Keratinocyte (primary cell): ENCODE measurements around the gene WDR77. TPM values are rescaled to one million over a fixed set of nuclear protein-coding genes. Genes with fewer than 3 reads are reported as not detected.

Source experiments
- DNase-seq: peaks from one replicate; pipeline ENCODE4 v3.0.0-alpha.2; 2011; ENCODE audit warnings: low read depth, missing footprints, low spot score
- FAIRE-seq: peaks from 2 replicates; lab custom pipeline; 2011; peaks lifted over from hg19 to GRCh38; lab: Jason Lieb, UNC
- H2AFZ ChIP-seq: 2 replicates; pipeline ENCODE4 v1.6.0; 2012; ENCODE audit warnings: low read length, control low read depth, inconsistent platforms; ENCODE audit not compliant: control insufficient read depth
- H3K27ac ChIP-seq: 2 replicates; pipeline ENCODE4 v1.5.1; 2011; ENCODE audit warnings: low read length; ENCODE audit not compliant: control insufficient read depth, insufficient read depth
- H3K27me3 ChIP-seq: 3 replicates; pipeline ENCODE4 v1.6.0; 2011; ENCODE audit warnings: low read length; ENCODE audit not compliant: control insufficient read depth, insufficient read depth; ENCODE audit errors: extremely low read depth
- H3K36me3 ChIP-seq, 2 experiments: 2 replicates in 1 of 2; 3 replicates in 1 of 2; pipeline ENCODE4 v1.5.1; 2011; ENCODE audit warnings: low read length in 2 of 2, mild to moderate bottlenecking in 1 of 2; ENCODE audit not compliant: control insufficient read depth in 2 of 2, insufficient read depth in 2 of 2; ENCODE audit errors: extremely low read depth in 1 of 2
- H3K4me1 ChIP-seq: 3 replicates; pipeline ENCODE4 v1.5.1; 2011; ENCODE audit warnings: low read length; ENCODE audit not compliant: control insufficient read depth, insufficient read depth; ENCODE audit errors: extremely low read depth
- H3K4me2 ChIP-seq: 3 replicates; pipeline ENCODE4 v1.6.0; 2011; ENCODE audit warnings: low read depth, low read length; ENCODE audit not compliant: control insufficient read depth, insufficient read depth; ENCODE audit errors: extremely low read depth
- H3K4me3 ChIP-seq, 3 experiments: fragments of 200-600 bp in 1 of 3; sonication (generic) in 1 of 3; 2 replicates in 2 of 3; 3 replicates in 1 of 3; pipeline ENCODE4 v1.5.1; 2011 to 2016; ENCODE audit warnings: low read length in 3 of 3, mild to moderate bottlenecking in 3 of 3, control low read depth in 2 of 3, inconsistent platforms in 1 of 3, low read depth in 1 of 3, mixed read lengths in 1 of 3, mixed run types in 1 of 3, moderate library complexity in 1 of 3; ENCODE audit not compliant: control insufficient read depth in 2 of 3, insufficient read depth in 2 of 3; ENCODE audit errors: extremely low read depth in 1 of 3
- H3K79me2 ChIP-seq: 2 replicates; pipeline ENCODE4 v1.6.0; 2012; ENCODE audit warnings: low read length; ENCODE audit not compliant: control insufficient read depth, insufficient read depth
- H3K9ac ChIP-seq: 3 replicates; pipeline ENCODE4 v1.6.0; 2011; ENCODE audit warnings: low read length; ENCODE audit not compliant: control insufficient read depth, insufficient read depth; ENCODE audit errors: extremely low read depth
- H3K9me1 ChIP-seq: 3 replicates; pipeline ENCODE4 v1.6.0; 2011; ENCODE audit warnings: low read length; ENCODE audit not compliant: control insufficient read depth, insufficient read depth; ENCODE audit errors: extremely low read depth
- H3K9me3 ChIP-seq: 2 replicates; pipeline ENCODE4 v1.5.1; 2012; ENCODE audit warnings: low read depth, low read length; ENCODE audit not compliant: control insufficient read depth
- H4K20me1 ChIP-seq: 3 replicates; pipeline ENCODE4 v1.6.0; 2011; ENCODE audit warnings: low read length; ENCODE audit not compliant: control insufficient read depth, insufficient read depth; ENCODE audit errors: extremely low read depth
- CTCF ChIP-seq, 3 experiments: IDR thresholded peaks in 1 of 3; conservative IDR thresholded peaks in 1 of 3; optimal IDR thresholded peaks in 1 of 3; 2 replicates in 2 of 3; 3 replicates in 1 of 3; pipeline versions ENCODE3 to v1.5.1; 2011; ENCODE audit warnings: low read length in 3 of 3, mild to moderate bottlenecking in 3 of 3, moderate library complexity in 2 of 3, control low read depth in 1 of 3, inconsistent platforms in 1 of 3; ENCODE audit not compliant: insufficient read depth in 2 of 3; ENCODE audit errors: extremely low read depth in 1 of 3
- EZH2 ChIP-seq: IDR thresholded peaks from one replicate; pipeline ENCODE4 v1.6.1; 2012; ENCODE audit warnings: inconsistent platforms, mild to moderate bottlenecking, low read length, moderate library complexity
- dilution Hi-C: fragments of 300-500 bp; cut with MboI; formaldehyde crosslinking; loops from one replicate; pipeline ENCODE4 v1.7.0; 2020; ENCODE audit warnings: low sequenced_read_pairs; ENCODE audit not compliant: extremely low pct_ligation_motif_present
- polyA plus RNA-seq, 5 experiments: library from polyadenylated mRNA; depleted of rRNA in 3 of 5; stranded (reverse) in 3 of 5; stranded (forward) in 1 of 5; unstranded in 1 of 5; fragments of >200 nt; gene quantifications; 1 replicate in 1 of 5; 2 replicates in 3 of 5; 3 replicates in 1 of 5; pipeline versions ENCODE4 v1.2.1 to v1.2.3, GENCODE V29; 2011 to 2012; ENCODE audit warnings: missing spikeins in 2 of 5, low read depth in 1 of 5, low replicate concordance in 1 of 5

WDR77 gene
- polyA plus RNA-seq, 1 donor (not counting 4 experiments of a cell fraction or from before 2014, with no cell fraction given) = 110 TPM

GRCh38 chr1:111496398-111496797, 47.3 kb upstream of the WDR77 start:
- H3K9ac ChIP-seq = no peak overlapping the region
- no peaks in the 10 kb centered on the region for H3K27me3 ChIP-seq
- no peaks in the 10 kb centered on the region for H3K79me2 ChIP-seq
- no peaks in the 10 kb centered on the region for H4K20me1 ChIP-seq
- no peaks in the 10 kb centered on the region for H3K9me1 ChIP-seq
- H3K4me2 ChIP-seq = no peak overlapping the region
- no peaks in the 10 kb centered on the region for H3K4me1 ChIP-seq
- H3K9me3 ChIP-seq = no peaks in the 10 kb centered on the region
- dilution Hi-C loops = no loop called here
- FAIRE-seq (no peak), DNase-seq (no peak)
- no peak overlapping the region for H2AFZ ChIP-seq
- no peak for TF ChIP-seq EZH2
- TF ChIP-seq CTCF (optimal IDR thresholded peaks at IDR 0.05 in 1 of 3, IDR thresholded peaks at IDR 0.05 in 1 of 3, conservative IDR thresholded peaks at IDR 0.05 in 1 of 3; ENCODE audit: extremely low read depth in 1 of 3, insufficient read depth in 2 of 3, low read length in 3 of 3) = no peak
- H3K36me3 ChIP-seq = no peaks in the 10 kb centered on the region
- no peak overlapping the region for H3K4me3 ChIP-seq
- H3K27ac ChIP-seq = no peak overlapping the region

- H3K79me2 ChIP-seq = no peaks in the 10 kb centered on the region
- TF ChIP-seq CTCF (optimal IDR thresholded peaks at IDR 0.05 in 1 of 3, IDR thresholded peaks at IDR 0.05 in 1 of 3, conservative IDR thresholded peaks at IDR 0.05 in 1 of 3; ENCODE audit: extremely low read depth in 1 of 3, insufficient read depth in 2 of 3, low read length in 3 of 3) (no peak), EZH2 (no peak)
- H3K9me1 ChIP-seq = no peaks in the 10 kb centered on the region
- H4K20me1 ChIP-seq = no peaks in the 10 kb centered on the region
- DNase-seq = no peak
- dilution Hi-C loops = no loop called here
- H3K4me2 ChIP-seq = no peak overlapping the region
- no peak for FAIRE-seq
- H3K9me3 ChIP-seq = no peaks in the 10 kb centered on the region
- H2AFZ ChIP-seq = no peak overlapping the region
- no peaks in the 10 kb centered on the region for H3K4me1 ChIP-seq
- no peak overlapping the region for H3K9ac ChIP-seq
- H3K4me3 ChIP-seq = no peak overlapping the region
- no peak overlapping the region for H3K27ac ChIP-seq
- H3K27me3 ChIP-seq = peaks cover 6% of the 10 kb centered on the region
- no peaks in the 10 kb centered on the region for H3K36me3 ChIP-seq
These were observed 42.0 kb upstream of the WDR77 start for GRCh38 chr1:111491070-111491469.
